ENCODE measurements around the gene FUCA1. TPM values are rescaled to one million over a fixed set of nuclear protein-coding genes. Genes with fewer than 3 reads are reported as not detected.

FUCA1 gene
- total and polyA plus RNA-seq, 2 of the 8 experiments (the other 6 are each of a cell fraction or from before 2014, with no cell fraction given) = 5.9 to 6.4 TPM

- TF ChIP-seq MAFK (IDR thresholded peaks at IDR 0.05; ENCODE audit: low read depth, low read length) (no peak), CBX8 (IDR thresholded peaks at IDR 0.05; ENCODE audit: borderline replicate concordance, low read depth, low read length) (no peak)
Observed at GRCh38 chr1:23865543-23865930, 2.6 kb downstream of the FUCA1 start (continued).

All from H1 (cell line).